ENCODE results near the gene PHYHIPL.
A peak's percentile ranks its signal among the peaks of the same experiment; 100 is the strongest.

The PHYHIPL gene

GRCh38 chr10:59176241-59177030 is at the start of gene PHYHIPL:
Gene PHYHIPL (plus strand): TSS chr10:59176643. CDS start chr10:59176854, 211 bp downstream.
- no peak for DNase-seq (ENCODE audit: low read depth)

GRCh38 chr10:59126991-59127390 is 49.5 kb upstream of the PHYHIPL start:
- DNase-seq (ENCODE audit: low read depth), result no peak

DNA sequence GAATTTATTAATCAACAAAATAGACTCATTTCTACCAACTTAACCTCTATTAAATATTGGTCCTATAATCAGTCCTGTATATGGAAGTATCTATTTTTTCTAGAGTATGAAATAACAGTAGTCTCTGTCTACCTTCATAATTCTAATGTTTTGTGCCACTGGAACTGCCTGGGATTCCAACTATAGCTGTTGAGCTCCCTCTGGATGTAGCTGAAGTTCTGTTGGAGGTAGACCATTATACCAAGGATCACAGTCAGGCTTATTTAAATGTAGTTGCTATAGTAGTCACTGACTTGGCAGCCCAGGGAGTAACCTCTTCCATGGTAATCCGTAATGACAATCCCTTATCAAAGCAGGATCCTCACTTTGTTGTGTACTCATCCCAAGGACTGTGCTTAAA is 48.5 kb upstream of the PHYHIPL start:
- DNase-seq (ENCODE audit: low read depth), result no peak

DNA sequence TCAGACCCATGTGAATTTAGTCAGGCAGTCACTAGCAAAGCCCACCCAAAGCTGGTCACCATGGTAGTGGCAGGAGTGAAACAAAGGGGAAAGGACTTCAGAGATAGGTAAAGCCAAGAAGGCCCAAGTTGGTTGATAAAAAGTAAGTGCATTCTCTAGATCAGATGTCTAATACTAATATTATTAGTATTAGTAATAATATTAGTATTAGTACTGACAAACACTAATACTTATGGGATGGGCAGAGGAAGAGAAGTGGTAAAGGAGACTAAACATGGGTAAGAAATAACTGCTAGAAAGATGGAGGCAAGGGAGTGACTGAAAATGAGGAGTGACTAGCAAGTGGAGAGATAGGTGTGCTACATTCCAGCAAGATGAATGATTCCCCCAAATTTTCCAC is 46.6 kb upstream of the PHYHIPL start:
- DNase-seq (ENCODE audit: low read depth), result no peak

DNA sequence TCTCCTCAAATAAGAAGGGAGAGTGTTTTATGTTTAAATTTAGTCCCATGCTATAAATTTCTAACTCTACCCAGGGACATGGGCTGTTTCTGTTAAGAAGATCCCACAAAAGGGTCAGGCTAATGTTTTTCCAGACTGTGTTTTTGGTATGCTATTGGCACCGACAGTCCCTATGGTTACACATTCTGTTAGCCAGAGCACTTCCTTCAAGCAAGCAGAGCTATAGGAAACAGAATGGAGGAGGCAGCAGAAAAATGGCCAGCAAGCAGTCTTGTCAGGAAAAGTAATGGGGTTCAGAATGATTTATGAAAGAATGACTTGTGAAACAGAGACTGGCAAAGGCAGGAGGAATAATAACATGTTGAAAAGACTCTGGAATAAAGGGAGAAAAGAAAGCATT is 44.8 kb upstream of the PHYHIPL start:
- DNase-seq (ENCODE audit: low read depth), result no peak

GRCh38 chr10:59133841-59134593 is 42.4 kb upstream of the PHYHIPL start:
- no peak for DNase-seq (ENCODE audit: low read depth)

GRCh38 chr10:59134785-59135184 is 41.7 kb upstream of the PHYHIPL start:
- DNase-seq (ENCODE audit: low read depth), result no peak

DNA sequence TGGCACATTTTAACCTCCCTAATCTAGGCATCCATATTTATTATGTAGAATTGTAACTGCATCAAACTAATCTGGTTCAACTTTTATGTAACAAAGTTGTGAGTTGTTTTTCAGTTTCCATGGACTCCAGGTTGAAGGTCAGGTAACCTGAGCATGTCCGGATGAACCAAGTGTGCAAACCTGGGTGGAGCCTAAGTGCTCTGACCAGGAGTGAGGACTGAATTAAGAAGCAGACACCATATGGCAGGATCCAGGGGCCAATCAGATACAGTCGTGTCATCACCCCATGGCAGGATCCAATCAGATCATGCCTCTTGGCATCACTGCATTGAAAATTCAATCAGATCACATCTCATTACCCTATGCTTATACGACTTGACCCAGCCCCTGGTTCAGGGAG is 41.2 kb upstream of the PHYHIPL start:
- DNase-seq (ENCODE audit: low read depth), result no peak

GRCh38 chr10:59138052-59138451 is 38.4 kb upstream of the PHYHIPL start:
- DNase-seq (ENCODE audit: low read depth), result no peak

DNA sequence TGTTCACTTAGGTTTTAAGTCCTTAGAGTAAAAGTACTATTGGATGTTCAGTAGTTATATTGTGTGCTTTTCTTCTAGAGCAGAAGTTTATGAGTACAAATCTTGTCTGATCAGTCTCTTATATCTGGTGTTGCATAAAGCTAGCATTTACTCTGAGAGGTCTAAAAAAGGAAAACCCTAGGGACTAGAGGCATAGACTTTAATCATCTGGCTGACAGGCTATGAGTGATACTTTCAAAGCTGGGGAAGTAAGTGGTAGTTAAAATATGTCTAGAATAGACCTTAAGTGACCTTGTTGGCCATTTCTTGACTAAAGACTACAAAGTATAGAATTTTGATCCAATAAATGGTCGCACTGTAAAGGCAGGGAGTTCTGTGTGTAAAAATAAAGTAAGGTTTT is 32.9 kb upstream of the PHYHIPL start:
- DNase-seq (ENCODE audit: low read depth), result no peak

GRCh38 chr10:59148701-59149100 is 27.7 kb upstream of the PHYHIPL start:
- DNase-seq (ENCODE audit: low read depth), result no peak

- DNase-seq (ENCODE audit: low read depth), result no peak
These were observed 20.9 kb upstream of the PHYHIPL start for GRCh38 chr10:59155556-59155955.

GRCh38 chr10:59167512-59167911 is 8.9 kb upstream of the PHYHIPL start:
- DNase-seq (ENCODE audit: low read depth), result no peak

DNA sequence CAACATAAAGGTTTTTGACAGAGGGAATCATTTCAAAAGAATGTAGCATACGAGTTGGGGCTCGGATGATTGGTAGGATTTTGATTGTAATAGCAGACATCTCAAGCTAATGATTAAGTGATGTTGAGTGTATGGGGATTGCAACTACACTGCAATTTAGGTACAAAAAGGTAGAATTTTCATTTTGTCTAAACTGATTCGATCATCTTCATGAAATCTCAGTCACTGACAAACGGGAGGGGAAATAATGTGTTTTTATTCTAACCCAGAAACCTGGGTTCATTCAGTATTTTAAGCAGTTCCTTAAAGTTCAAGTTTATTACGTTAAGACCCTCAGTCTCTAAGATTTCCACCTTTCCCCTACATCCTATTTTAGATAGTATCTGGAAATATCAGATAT is 3.9 kb upstream of the PHYHIPL start:
- no peak for DNase-seq (ENCODE audit: low read depth)

DNA sequence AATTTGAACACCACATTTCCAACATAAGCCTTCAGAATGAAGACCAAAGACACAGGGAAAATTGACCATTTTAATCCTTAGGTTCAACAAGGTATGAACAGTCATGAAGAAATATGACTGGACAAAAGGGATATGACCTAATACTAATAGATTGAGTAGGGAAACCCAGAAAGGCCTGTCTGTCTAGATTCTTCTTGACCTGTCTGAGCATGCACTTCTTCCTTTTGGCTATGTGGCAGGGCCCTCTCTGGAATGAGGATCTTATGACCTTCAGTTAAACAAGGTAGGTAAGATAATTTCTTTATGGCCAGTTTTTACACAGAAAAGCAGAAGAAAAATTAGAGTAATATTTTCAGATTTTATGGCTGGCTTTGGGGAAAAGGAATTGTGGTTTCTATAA is 3.0 kb upstream of the PHYHIPL start:
- no peak for DNase-seq (ENCODE audit: low read depth)

DNA sequence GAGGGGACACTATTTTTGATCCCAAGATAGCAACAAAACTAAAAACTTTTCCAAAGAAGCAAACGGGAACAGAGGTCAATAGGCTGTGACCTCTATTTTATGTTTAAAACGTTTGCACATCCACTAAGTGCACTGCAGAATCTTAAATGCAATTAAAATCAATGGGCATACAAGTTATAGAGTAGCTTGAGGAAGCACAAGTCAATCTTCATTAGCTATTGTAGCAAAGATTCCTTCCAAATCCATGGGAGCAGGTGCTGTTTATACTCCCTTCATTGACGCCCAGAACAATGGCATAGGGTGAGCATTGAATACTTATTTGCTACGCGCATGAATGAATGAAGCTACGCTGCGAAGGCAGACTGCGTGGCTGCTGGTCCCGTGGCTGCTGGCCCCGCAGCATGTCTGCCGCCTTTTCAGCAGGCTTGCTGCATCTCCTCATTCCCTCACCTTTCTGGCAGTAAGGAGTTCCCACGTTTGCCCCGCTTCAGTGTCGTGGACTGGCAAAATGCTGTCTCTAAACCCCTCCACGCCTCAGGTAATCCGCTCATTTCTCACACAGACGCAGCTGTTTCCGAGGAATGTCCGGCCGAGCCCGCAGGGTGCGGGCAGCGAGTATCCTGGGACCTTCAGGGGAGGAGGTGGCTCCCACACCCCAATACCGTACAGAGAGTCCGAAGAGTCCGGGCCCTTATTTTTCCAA is 754 bp upstream of the PHYHIPL start:
- DNase-seq (ENCODE audit: low read depth), result no peak

DNA sequence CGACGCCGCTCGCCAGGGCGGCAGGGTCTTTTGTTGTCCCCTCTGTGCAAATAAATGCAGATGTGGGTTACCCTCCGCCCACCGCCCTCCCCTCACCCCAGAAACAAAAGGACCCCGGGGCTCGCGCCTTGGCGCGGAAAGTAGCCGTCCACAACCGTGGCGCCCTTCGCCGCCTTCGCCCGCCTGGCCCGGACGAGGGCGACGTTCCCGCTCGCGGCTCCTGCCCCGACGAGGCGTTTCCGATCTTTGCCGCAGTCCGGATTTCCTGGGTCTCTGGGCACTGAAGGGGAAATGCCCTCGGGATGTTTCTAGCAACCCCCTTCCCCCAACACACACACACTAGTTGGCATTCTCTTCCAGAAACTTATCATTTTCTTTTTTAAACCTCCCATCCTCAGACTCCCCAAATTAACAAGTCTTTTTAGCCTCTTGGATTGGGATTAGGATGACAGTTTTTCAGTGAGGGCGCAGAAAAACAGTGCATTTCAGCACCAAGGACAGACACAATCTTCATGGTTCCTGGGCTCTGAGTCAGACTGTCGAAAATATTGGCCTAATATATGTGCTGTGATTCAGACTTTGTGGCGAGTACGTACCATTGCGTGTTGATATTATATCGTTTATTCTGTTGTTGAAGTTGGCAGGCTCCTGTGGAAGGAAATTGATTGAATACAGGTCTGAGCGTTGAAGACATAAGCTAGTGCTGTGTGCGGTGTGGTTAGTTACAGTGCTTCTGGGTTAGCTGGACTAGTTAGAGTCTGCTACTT is 771 bp downstream of the PHYHIPL start:
- DNase-seq (ENCODE audit: low read depth), result peak; percentile 65

DNA sequence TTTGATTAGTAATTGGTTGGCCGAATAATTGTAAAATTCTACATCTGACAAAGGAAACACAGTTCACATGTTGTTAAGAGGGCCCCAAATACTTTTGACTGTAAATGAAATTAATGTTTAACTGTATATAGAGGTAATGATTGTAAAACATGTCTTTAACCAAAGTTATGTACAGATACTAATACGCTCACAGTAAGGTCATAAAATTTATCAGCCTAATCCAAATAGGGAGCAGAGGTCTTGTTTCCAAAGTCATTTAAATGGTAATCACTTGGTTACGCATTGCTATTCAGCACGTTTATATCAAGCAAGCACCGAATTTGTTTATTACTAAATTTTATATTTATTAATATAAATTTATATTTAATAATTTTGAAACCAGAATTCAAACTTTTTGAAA is 1.4 kb downstream of the PHYHIPL start:
- no peak for DNase-seq (ENCODE audit: low read depth)

DNA sequence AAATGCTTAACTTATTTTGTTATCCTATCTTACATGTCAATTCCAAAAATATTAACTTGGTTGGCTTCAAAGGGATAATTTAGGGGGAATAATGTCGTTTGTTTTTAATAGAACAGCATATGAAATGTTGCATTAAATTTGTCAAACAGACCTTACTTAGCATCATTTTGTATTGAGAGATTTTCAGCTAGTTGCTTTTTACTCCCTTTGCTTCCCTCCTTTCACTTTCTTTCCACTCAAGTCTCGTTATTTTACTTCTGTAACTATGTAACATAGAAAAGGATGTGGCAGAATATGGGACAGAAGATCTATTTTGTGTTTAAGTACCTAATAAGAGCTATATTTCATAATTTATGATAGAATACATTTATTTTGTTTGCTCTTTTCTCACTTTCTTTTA is 2.6 kb downstream of the PHYHIPL start:
- no peak for DNase-seq (ENCODE audit: low read depth)

GRCh38 chr10:59180689-59181270 is 4.3 kb downstream of the PHYHIPL start:
- DNase-seq (ENCODE audit: low read depth), result no peak

- DNase-seq (ENCODE audit: low read depth), result peak; percentile 61
These were observed 5.2 kb downstream of the PHYHIPL start for GRCh38 chr10:59181668-59182067.

DNA sequence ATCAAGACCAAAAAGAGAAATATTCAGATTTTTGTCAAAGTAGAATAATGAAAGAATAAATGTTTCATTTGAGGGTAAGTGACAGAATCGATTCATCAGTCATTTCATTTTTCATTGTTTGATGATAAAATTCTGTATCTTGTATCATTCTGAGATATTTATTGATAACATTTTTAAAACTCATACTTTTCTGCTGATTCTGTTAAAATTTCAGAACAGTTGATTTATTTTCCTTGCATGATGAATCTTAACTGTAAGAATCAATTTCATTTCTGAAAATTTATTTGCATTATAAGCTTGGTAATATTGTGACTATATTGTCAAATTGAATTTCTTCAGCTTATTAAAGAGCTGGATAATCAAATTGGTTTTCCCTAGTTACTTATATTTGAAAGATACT is 13.9 kb downstream of the PHYHIPL start:
- DNase-seq (ENCODE audit: low read depth), result no peak

All from ELR (cell line).